Mesothelial cell of epicardium (in vitro differentiated cells): ENCODE data around the gene BEST2. TPM values are rescaled to one million over a fixed set of nuclear protein-coding genes. Genes with fewer than 3 reads are reported as not detected.

Experiments
- DNase-seq, 2 experiments: peaks; one replicate each; pipeline ENCODE4 v3.0.0; 2021; ENCODE audit warnings: low spot score in 2 of 2; ENCODE audit not compliant: unreplicated experiment in 2 of 2
- H3K27ac Mint-ChIP-seq: 2 replicates; pipeline ENCODE4 v1.8.0; 2021; ENCODE audit warnings: mixed read lengths
- H3K27me3 Mint-ChIP-seq: 2 replicates; pipeline ENCODE4 v1.8.0; 2021; ENCODE audit warnings: low read depth, mixed read lengths
- H3K36me3 Mint-ChIP-seq: 2 replicates; pipeline ENCODE4 v1.8.0; 2021; ENCODE audit warnings: mixed read lengths
- H3K4me1 Mint-ChIP-seq: 2 replicates; pipeline ENCODE4 v1.8.0; 2021; ENCODE audit warnings: mixed read lengths
- H3K4me3 Mint-ChIP-seq: 2 replicates; pipeline ENCODE4 v1.8.0; 2021; ENCODE audit warnings: mild to moderate bottlenecking, moderate library complexity, mixed read lengths
- H3K9me3 Mint-ChIP-seq: 2 replicates; pipeline ENCODE4 v1.8.0; 2021; ENCODE audit warnings: mixed read lengths
- total RNA-seq: library from RNA; stranded (reverse); gene quantifications from 3 replicates; pipeline ENCODE4 v1.2.1, GENCODE V29; 2021
- TF ChIP-seq, protein P1 (sequence below): fragments of 200-600 bp; sonication (generic); IDR thresholded peaks from one replicate; pipeline ENCODE4 v1.5.0; 2021; ENCODE audit warnings: antibody characterized with exemption; ENCODE audit not compliant: unreplicated experiment

The BEST2 gene
- total RNA-seq, 1 donor from 2014 or later, result not detected

DNA sequence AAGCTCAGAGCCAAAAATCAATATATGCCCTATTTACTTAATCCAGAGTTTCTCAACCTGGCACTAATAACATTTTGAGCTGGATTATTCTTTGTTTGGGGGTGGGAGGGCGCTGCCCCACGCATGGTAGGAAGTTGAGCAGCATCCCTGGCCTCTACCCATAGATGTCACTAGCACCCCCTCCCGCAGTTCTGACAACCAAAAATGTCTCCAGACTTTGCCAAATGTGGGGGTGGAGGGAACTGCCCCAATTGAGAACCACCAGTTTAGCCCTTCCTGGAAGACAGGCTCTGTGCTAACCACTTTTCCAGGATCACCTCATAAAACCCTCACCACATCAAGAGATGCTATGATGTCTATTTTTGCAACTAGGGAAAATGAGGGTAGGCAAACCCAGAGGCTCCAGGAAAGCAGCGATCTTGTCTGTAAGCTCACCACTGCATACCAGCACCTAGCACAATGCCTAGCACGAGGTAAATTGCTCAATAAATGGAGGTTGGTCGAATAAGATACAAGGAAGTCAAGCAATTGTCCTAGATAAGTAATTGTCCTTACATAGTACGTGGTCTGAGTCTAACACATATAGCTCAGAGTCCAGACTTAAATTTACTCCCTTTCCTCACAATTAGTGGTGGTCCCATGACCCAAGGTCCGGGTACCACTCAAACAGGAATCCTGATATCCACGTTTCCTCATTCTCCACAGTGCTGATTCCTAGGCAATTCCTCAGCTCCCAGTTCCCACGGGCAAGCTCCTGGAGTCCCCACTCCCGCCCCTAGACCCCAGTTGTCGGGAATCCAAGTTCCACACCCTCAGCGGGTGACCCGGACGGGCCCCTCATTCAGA, 18.0 kb upstream of the BEST2 start:
- Mint-ChIP-seq H3K4me3 (peak overlapping the region; percentile 89), H3K36me3 (peaks cover 15% of the 10 kb centered on the region), H3K4me1 (peaks cover 30% of the 10 kb centered on the region), H3K9me3 (no peaks in the 10 kb centered on the region), H3K27me3 (no peaks in the 10 kb centered on the region), H3K27ac (peak overlapping the region; percentile 95)
- TF ChIP-seq, protein P1, sequence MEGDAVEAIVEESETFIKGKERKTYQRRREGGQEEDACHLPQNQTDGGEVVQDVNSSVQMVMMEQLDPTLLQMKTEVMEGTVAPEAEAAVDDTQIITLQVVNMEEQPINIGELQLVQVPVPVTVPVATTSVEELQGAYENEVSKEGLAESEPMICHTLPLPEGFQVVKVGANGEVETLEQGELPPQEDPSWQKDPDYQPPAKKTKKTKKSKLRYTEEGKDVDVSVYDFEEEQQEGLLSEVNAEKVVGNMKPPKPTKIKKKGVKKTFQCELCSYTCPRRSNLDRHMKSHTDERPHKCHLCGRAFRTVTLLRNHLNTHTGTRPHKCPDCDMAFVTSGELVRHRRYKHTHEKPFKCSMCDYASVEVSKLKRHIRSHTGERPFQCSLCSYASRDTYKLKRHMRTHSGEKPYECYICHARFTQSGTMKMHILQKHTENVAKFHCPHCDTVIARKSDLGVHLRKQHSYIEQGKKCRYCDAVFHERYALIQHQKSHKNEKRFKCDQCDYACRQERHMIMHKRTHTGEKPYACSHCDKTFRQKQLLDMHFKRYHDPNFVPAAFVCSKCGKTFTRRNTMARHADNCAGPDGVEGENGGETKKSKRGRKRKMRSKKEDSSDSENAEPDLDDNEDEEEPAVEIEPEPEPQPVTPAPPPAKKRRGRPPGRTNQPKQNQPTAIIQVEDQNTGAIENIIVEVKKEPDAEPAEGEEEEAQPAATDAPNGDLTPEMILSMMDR, result no peak
- no peak for DNase-seq

DNA sequence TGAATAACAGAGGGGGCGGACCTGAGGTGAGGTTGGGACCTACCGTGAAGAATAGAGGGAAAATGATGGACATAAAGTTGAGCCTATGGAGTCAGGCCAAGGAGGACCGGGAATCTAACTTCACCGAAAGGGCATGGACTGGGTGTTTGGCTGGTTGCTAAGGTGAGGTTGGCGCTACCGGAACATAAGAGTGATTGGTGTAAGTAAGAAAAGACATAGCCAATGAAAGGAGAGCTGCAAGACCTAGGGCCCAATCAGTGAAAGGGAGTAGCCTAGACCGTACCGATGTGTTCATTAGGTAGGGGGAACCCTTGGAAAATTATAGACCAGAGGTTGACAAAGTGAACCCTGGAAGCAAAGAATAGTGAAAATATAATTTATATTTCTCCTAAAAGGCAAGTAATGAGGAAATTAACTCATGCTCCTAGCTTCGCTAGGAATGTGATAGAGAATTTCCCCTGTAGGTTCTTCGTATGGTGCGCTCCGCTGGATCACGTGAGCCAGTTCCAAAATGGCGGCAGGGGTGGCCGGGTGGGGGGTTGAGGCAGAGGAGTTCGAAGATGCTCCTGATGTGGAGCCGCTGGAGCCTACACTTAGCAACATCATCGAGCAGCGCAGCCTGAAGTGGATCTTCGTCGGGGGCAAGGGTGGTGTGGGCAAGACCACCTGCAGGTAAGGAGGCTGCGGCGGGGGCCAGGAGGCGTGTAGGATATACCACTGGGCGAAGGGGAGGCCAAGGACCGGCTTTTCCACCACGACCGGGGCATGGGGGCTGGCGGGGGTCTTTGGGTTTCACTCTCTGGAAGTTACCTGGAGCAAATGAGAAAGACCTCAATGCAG, 14.4 kb upstream of the BEST2 start, which contains the start of gene GET3:
Gene GET3, plus strand, starts transcription at position 503 of the 840 bp plus-strand sequence. Its CDS starts 9 bp downstream, at position 512.
- H3K4me1 Mint-ChIP-seq, result peaks cover 28% of the 10 kb centered on the region
- no peaks in the 10 kb centered on the region for H3K27me3 Mint-ChIP-seq
- TF ChIP-seq, protein P1, result no peak
- H3K36me3 Mint-ChIP-seq, result peaks cover 11% of the 10 kb centered on the region
- H3K9me3 Mint-ChIP-seq, result no peaks in the 10 kb centered on the region
- peak within 1 kb of the TSS; percentile 99 for H3K27ac Mint-ChIP-seq
- H3K4me3 Mint-ChIP-seq, result peak within 1 kb of the TSS; percentile 99
- DNase-seq, result peak; percentile 72 to 79

DNA sequence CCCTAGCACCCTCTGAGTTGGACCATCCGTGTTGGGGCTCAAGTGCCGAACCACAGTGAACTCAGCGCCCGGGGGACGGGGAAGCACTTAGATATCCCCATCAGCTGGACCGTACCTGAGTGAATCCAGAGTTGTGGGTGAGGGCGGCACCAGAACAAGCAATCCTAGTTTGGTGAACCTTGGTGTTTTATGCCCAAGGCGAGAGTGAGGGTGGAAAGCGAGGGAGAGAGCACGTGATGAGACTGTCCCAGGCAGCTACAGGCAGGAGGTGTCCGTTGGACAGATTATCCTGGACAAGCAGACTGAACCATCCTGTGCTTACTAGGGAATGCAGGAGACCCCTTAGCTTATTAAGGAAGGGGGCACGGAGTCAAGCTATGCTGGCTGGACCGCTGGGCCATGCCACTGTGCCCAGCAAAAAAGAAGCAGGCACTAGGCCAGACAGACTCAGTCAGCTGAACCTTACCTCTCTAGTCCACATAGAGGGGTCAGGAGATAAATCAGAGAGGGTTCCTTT, 13.7 kb upstream of the BEST2 start:
- H3K27me3 Mint-ChIP-seq, result no peaks in the 10 kb centered on the region
- TF ChIP-seq, protein P1, result no peak
- H3K36me3 Mint-ChIP-seq, result peaks cover 14% of the 10 kb centered on the region
- peak overlapping the region; percentile 99 for H3K27ac Mint-ChIP-seq
- no peak for DNase-seq
- H3K9me3 Mint-ChIP-seq, result no peaks in the 10 kb centered on the region
- H3K4me1 Mint-ChIP-seq, result peaks cover 24% of the 10 kb centered on the region
- H3K4me3 Mint-ChIP-seq, result peak overlapping the region; percentile 99

DNA sequence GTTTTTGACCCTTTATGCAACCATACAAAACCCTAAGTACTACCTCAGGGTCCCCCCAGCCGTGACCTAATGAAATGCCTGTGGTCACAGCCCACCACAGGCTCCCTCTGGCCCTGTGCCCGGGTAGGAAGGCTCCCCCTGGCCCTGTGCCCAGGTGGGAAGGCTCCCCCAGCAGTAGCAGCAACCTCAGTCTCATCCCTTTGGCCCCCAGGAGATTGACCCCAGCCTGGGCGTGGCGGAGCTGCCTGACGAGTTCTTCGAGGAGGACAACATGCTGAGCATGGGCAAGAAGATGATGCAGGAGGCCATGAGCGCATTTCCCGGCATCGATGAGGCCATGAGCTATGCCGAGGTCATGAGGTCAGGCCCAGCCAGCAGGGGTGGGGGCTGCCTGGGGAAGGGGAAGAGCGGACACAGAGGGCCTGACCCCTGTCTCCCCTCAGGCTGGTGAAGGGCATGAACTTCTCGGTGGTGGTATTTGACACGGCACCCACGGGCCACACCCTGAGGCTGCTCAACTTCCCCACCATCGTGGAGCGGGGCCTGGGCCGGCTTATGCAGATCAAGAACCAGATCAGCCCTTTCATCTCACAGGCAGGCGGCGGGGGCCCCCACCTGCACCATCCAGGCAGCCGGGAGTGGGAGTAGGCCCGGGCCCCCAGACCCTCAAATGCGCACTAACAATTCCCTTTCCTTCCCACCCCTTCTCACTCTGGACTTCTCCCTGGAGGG, 6.3 kb upstream of the BEST2 start:
- Mint-ChIP-seq H3K9me3 (peaks cover 6% of the 10 kb centered on the region), H3K4me3 (no peak overlapping the region), H3K27ac (no peak overlapping the region)

More for the DNA sequence above, 6.3 kb upstream of the BEST2 start:
- Mint-ChIP-seq H3K4me1 (no peaks in the 10 kb centered on the region), H3K27me3 (peaks cover 18% of the 10 kb centered on the region), H3K36me3 (peaks cover 35% of the 10 kb centered on the region)
- TF ChIP-seq, protein P1, result no peak
- no peak for DNase-seq
